BJ (cell line): ENCODE data around the gene ANO9. TPM values are rescaled to one million over a fixed set of nuclear protein-coding genes. Genes with fewer than 3 reads are reported as not detected.

ENCODE experiments used
- CTCF ChIA-PET: fragments of 350-600 bp; formaldehyde crosslinking; extraction: SDS; loops from one replicate; lab custom pipeline; 2021; ENCODE audit warnings: antibody characterized with exemption, inconsistent platforms; lab: Yijun Ruan, JAX
- POLR2A ChIA-PET: fragments of 300-600 bp; sonication (Branson Sonifier 250); formaldehyde crosslinking; extraction: SDS; loops from one replicate; lab custom pipeline; 2021; ENCODE audit warnings: antibody characterized with exemption; lab: Charles Lee
- DNase-seq: peaks from one replicate; pipeline ENCODE4 v3.0.0-alpha.2; 2011; ENCODE audit warnings: low read depth
- H3K27me3 ChIP-seq: 2 replicates; pipeline ENCODE4 v1.6.0; 2011; ENCODE audit warnings: low read length; ENCODE audit not compliant: control insufficient read depth, insufficient read depth
- H3K36me3 ChIP-seq: 2 replicates; pipeline ENCODE4 v1.5.1; 2011; ENCODE audit warnings: low read length; ENCODE audit not compliant: control insufficient read depth, insufficient read depth
- H3K4me3 ChIP-seq: 2 replicates; pipeline ENCODE4 v1.5.1; 2011; ENCODE audit warnings: low read depth, mild to moderate bottlenecking, control low read depth, low read length
- CTCF ChIP-seq: IDR thresholded peaks from 2 replicates; pipeline ENCODE4 v1.5.1; 2011; ENCODE audit warnings: low read depth, mild to moderate bottlenecking, control low read depth, inconsistent platforms, low read length, moderate library complexity; ENCODE audit not compliant: insufficient read depth
- polyA plus RNA-seq: library from polyadenylated mRNA; depleted of rRNA; stranded (reverse); fragments of >200 nt; gene quantifications from 2 replicates; pipeline ENCODE4 v1.2.3, GENCODE V29; 2011

ANO9 gene
- polyA plus RNA-seq, 1 experiment = not detected

- H3K27me3 ChIP-seq = peaks cover 8% of the 10 kb centered on the region
- ChIA-PET CTCF (interaction anchor here (2.2 kb wide), 1 partner anchor 26 kb away, joined by 9 read pairs; no protein-coding TSS in a partner anchor), POLR2A (no interaction called here)
- no peak for TF ChIP-seq CTCF
- H3K36me3 ChIP-seq = no peaks in the 10 kb centered on the region
- no peak for DNase-seq
- H3K4me3 ChIP-seq = no peak overlapping the region
Measured at GRCh38 chr11:422249-422656, 19.6 kb downstream of the ANO9 start.

- no peaks in the 10 kb centered on the region for H3K36me3 ChIP-seq
- no peak for TF ChIP-seq CTCF
- DNase-seq = no peak
- ChIA-PET POLR2A (no interaction called here), CTCF (no interaction called here)
- peaks cover 4% of the 10 kb centered on the region for H3K27me3 ChIP-seq
- H3K4me3 ChIP-seq = no peak overlapping the region
Measured at GRCh38 chr11:420911-421321, 20.9 kb downstream of the ANO9 start.

- ChIA-PET CTCF (no interaction called here), POLR2A (no interaction called here)
- no peak for DNase-seq
- peaks cover 4% of the 10 kb centered on the region for H3K27me3 ChIP-seq
- TF ChIP-seq CTCF = no peak
- H3K4me3 ChIP-seq = no peak overlapping the region
- H3K36me3 ChIP-seq = no peaks in the 10 kb centered on the region
Measured at GRCh38 chr11:420054-420910, 21.5 kb downstream of the ANO9 start.

GRCh38 chr11:419248-420005, 22.4 kb downstream of the ANO9 start:
- TF ChIP-seq CTCF = no peak
- ChIA-PET POLR2A (no interaction called here), CTCF (no interaction called here)
- Histone ChIP-seq H3K4me3 (no peak overlapping the region), H3K27me3 (peaks cover 4% of the 10 kb centered on the region), H3K36me3 (no peaks in the 10 kb centered on the region)
- DNase-seq = no peak
